Fibroblast of lung (primary cell): ENCODE data around the gene ZNF774.

Experiments
- EZH2 ChIP-seq: IDR thresholded peaks from 2 replicates; pipeline ENCODE4 v1.5.1; 2012; ENCODE audit warnings: low read length, control low read depth, mild to moderate bottlenecking; ENCODE audit errors: missing control alignments
- TF ChIP-seq, protein P1 (sequence below), 2 donors: IDR thresholded peaks in 1 of 2; conservative IDR thresholded peaks in 1 of 2; 1 replicate in 1 of 2; 2 replicates in 1 of 2; pipeline ENCODE4 v1.5.1; 2011 to 2012; ENCODE audit warnings: low read length in 2 of 2, control low read depth in 1 of 2, inconsistent platforms in 1 of 2, low read depth in 1 of 2, mild to moderate bottlenecking in 1 of 2

- TF ChIP-seq, protein P1, sequence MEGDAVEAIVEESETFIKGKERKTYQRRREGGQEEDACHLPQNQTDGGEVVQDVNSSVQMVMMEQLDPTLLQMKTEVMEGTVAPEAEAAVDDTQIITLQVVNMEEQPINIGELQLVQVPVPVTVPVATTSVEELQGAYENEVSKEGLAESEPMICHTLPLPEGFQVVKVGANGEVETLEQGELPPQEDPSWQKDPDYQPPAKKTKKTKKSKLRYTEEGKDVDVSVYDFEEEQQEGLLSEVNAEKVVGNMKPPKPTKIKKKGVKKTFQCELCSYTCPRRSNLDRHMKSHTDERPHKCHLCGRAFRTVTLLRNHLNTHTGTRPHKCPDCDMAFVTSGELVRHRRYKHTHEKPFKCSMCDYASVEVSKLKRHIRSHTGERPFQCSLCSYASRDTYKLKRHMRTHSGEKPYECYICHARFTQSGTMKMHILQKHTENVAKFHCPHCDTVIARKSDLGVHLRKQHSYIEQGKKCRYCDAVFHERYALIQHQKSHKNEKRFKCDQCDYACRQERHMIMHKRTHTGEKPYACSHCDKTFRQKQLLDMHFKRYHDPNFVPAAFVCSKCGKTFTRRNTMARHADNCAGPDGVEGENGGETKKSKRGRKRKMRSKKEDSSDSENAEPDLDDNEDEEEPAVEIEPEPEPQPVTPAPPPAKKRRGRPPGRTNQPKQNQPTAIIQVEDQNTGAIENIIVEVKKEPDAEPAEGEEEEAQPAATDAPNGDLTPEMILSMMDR (conservative IDR thresholded peaks at IDR 0.05 in 1 of 2, IDR thresholded peaks at IDR 0.05 in 1 of 2; ENCODE audit: low read depth in 1 of 2, low read length in 2 of 2) = no peak
- TF ChIP-seq EZH2 = no peak
Observed at GRCh38 chr15:90396321-90396720, 44.2 kb downstream of the ZNF774 start.
